A673 (cell line): ENCODE measurements around the gene JAKMIP1.

Source experiments
- EZH2 ChIP-seq: fragments of 200-600 bp; sonication (generic); IDR thresholded peaks from 2 replicates; pipeline ENCODE4 v1.6.1; 2017; ENCODE audit warnings: borderline replicate concordance, low read depth, mild to moderate bottlenecking, mixed read lengths, antibody characterized with exemption, low read length; ENCODE audit not compliant: poor library complexity, severe bottlenecking
- TF ChIP-seq, protein P1 (sequence below): fragments of 300-800, 200-600 bp; sonication (generic); conservative IDR thresholded peaks from 2 replicates; pipeline ENCODE4 v1.5.1; 2017; ENCODE audit warnings: low read depth, mild to moderate bottlenecking, antibody characterized with exemption, low read length, moderate library complexity, mixed read lengths

DNA sequence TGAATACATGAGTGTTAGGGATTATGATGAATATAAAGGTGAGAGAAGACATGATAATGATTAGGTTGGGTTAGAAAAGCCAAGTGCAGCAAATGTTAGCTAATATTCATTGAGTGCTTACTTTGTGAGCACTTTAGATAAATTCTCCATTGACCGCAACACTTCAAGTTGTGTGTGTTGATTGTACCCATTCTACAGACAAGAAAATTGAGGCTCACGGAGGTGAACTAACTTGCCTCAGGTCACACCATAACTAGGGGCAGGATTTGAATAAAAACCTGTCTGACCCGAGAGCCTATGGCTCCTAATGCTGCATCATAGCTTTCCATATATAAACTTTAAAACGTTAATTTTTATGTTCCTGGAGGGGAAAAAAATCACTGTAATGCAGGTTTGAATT is 167.0 kb downstream of the JAKMIP1 start:
- no peak for TF ChIP-seq EZH2
- TF ChIP-seq, protein P1, sequence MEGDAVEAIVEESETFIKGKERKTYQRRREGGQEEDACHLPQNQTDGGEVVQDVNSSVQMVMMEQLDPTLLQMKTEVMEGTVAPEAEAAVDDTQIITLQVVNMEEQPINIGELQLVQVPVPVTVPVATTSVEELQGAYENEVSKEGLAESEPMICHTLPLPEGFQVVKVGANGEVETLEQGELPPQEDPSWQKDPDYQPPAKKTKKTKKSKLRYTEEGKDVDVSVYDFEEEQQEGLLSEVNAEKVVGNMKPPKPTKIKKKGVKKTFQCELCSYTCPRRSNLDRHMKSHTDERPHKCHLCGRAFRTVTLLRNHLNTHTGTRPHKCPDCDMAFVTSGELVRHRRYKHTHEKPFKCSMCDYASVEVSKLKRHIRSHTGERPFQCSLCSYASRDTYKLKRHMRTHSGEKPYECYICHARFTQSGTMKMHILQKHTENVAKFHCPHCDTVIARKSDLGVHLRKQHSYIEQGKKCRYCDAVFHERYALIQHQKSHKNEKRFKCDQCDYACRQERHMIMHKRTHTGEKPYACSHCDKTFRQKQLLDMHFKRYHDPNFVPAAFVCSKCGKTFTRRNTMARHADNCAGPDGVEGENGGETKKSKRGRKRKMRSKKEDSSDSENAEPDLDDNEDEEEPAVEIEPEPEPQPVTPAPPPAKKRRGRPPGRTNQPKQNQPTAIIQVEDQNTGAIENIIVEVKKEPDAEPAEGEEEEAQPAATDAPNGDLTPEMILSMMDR, result no peak
